Pancreas (tissue), 10 donors: Measurements from ENCODE around the gene SLC32A1. TPM values are rescaled to one million over a fixed set of nuclear protein-coding genes. Genes with fewer than 3 reads are reported as not detected.
A peak's percentile ranks its signal among the peaks of the same experiment; 100 is the strongest.

Experiments
- ATAC-seq, 4 donors: fragments of 200-7000 bp; cut with Tn5 transposase; one replicate each; pipeline versions ENCODE4 v1.8.0 to v1.9.1; 2020; ENCODE audit warnings: mild to moderate bottlenecking in 4 of 4, moderate library complexity in 4 of 4
- DNase-seq, 6 donors: peaks; one replicate each; pipeline ENCODE4 v3.0.0-alpha.2; 2020
- FAIRE-seq: peaks from 2 replicates; lab custom pipeline; 2012; peaks lifted over from hg19 to GRCh38; lab: Jason Lieb, UNC
- H3K27ac ChIP-seq, 4 donors: fragments of 200-600 bp; sonication (generic); 1 replicate in 3 of 4; 2 replicates in 1 of 4; pipeline versions ENCODE4 v1.5.0 to v1.8.0; 2020
- H3K27me3 ChIP-seq, 4 donors: fragments of 200-600 bp; one replicate each; pipeline ENCODE4 v1.8.0; 2021
- H3K36me3 ChIP-seq, 3 donors: fragments of 200-600 bp; sonication (generic) in 1 of 3; one replicate each; pipeline versions ENCODE4 v1.5.0 to v1.8.0; 2020 to 2021
- H3K4me1 ChIP-seq, 3 donors: fragments of 200-600 bp; one replicate each; pipeline ENCODE4 v1.8.0; 2021
- H3K4me3 ChIP-seq, 4 donors: fragments of 200-600 bp; sonication (generic) in 2 of 4; one replicate each; pipeline versions ENCODE4 v1.5.0 to v1.8.0; 2020 to 2021
- H3K9me3 ChIP-seq, 4 donors: fragments of 200-600 bp; one replicate each; pipeline ENCODE4 v1.8.0; 2021
- CTCF ChIP-seq, 4 donors: fragments of 200-600 bp; sonication (generic) in 3 of 4; IDR thresholded peaks; one replicate each; pipeline versions ENCODE4 v1.5.0 to v1.8.0; 2021; ENCODE audit warnings: antibody characterized with exemption in 4 of 4
- WGBS, 2 donors: extraction: QIAGEN DNeasy Blood & Tissue Kit; methylation state at CpG; one replicate each; pipeline ENCODE4 v1.1.7; 2013; 5-methylcytosine and 5-hydroxymethylcytosine counted together
- intact Hi-C, 3 donors: fragments of 100-400 bp; cut with DNase I; formaldehyde crosslinking; loops; one replicate each; pipeline versions ENCODE4 v1.11.1 to v1.14.2; 2022
- polyA plus RNA-seq, 2 donors: library from polyadenylated mRNA; stranded (reverse); fragments of 200-250 nt; gene quantifications; one replicate each; pipeline ENCODE4 v1.2.3, GENCODE V29; 2013
- total RNA-seq, 6 donors: library from RNA; stranded (reverse); fragmentation: NEBNext Ultra II Directional in 4 of 6; extraction: Animal tissue kit (Norgen Biotek cat#: 25700) in 4 of 6; gene quantifications; one replicate each; pipeline versions ENCODE4 v1.2.1 to v1.2.4, GENCODE V29; 2021 to 2023
- donor health status: healthy with polysubstance abuse.
- donor health status: DM: no; HTN: no; CAD: no; lungs with moderate emphysema.
- donor health status: DM: no; HTN: no; CAD: no.
- donor health status: control.
- donor health status: control.
- donor health status: Bipolar disorder and iron deficiency.
- donor health status: DM: yes; HTN: yes; CAD: no.
- donor health status: DM: no; HTN: no; CAD: no.
- donor health status: DM: no; HTN: no; CAD: no.
- donor health status: DM: yes; HTN: yes; CAD: no.

SLC32A1 gene
- total and polyA plus RNA-seq, 8 donors = not detected

- no peak for TF ChIP-seq CTCF (IDR thresholded peaks at IDR 0.05)
- Histone ChIP-seq H3K4me1 (peaks cover 0 to 3% (median 0%) of the 10 kb centered on the region in 3 donors), H3K27me3 (peaks cover 0 to 85% (median 23%) of the 10 kb centered on the region in 4 donors), H3K4me3 (no peak overlapping the region), H3K9me3 (no peaks in the 10 kb centered on the region), H3K36me3 (no peaks in the 10 kb centered on the region), H3K27ac (no peak overlapping the region)
- no peak for FAIRE-seq
- no peak for ATAC-seq
- intact Hi-C loops = no loop called here
- WGBS, 2 donors = 5 to 12% methylated on average over 7 of the region's 7 CpGs
- no peak for DNase-seq
Measured at GRCh38 chr20:38729767-38730166, 5.5 kb downstream of the SLC32A1 start.

- Histone ChIP-seq H3K4me1 (peaks cover 0 to 3% (median 0%) of the 10 kb centered on the region in 3 donors), H3K36me3 (no peaks in the 10 kb centered on the region), H3K27me3 (peaks cover 0 to 83% (median 21%) of the 10 kb centered on the region in 4 donors), H3K27ac (no peak overlapping the region), H3K9me3 (no peaks in the 10 kb centered on the region), H3K4me3 (peak overlapping the region in 1 of 4 donors; percentile 37)
- no peak for ATAC-seq
- WGBS, 2 donors = 5% methylated on average over 40 to 41 of the region's 41 CpGs
- intact Hi-C loops = no loop called here
- no peak for DNase-seq
- FAIRE-seq = no peak
- no peak for TF ChIP-seq CTCF (IDR thresholded peaks at IDR 0.05)
Measured at GRCh38 chr20:38730167-38730988, 6.1 kb downstream of the SLC32A1 start.

- 1 to 2% methylated on average over 40 of the region's 40 CpGs for WGBS, 2 donors
- Histone ChIP-seq H3K4me1 (peaks cover 0 to 3% (median 0%) of the 10 kb centered on the region in 3 donors), H3K36me3 (no peaks in the 10 kb centered on the region), H3K27ac (no peak overlapping the region), H3K4me3 (peak overlapping the region in 2 of 4 donors; percentile 25 to 37), H3K9me3 (no peaks in the 10 kb centered on the region), H3K27me3 (peaks cover 0 to 75% (median 17%) of the 10 kb centered on the region in 4 donors)
- DNase-seq (peak; percentile 39 to 93 (median 68)), ATAC-seq (peak; percentile 86 to 94 (median 91)), FAIRE-seq (no peak)
- intact Hi-C loops = no loop called here
- TF ChIP-seq CTCF (IDR thresholded peaks at IDR 0.05) = peak; percentile 96 to 99 (median 98)
Measured at GRCh38 chr20:38730989-38731737, 6.9 kb downstream of the SLC32A1 start.

DNA sequence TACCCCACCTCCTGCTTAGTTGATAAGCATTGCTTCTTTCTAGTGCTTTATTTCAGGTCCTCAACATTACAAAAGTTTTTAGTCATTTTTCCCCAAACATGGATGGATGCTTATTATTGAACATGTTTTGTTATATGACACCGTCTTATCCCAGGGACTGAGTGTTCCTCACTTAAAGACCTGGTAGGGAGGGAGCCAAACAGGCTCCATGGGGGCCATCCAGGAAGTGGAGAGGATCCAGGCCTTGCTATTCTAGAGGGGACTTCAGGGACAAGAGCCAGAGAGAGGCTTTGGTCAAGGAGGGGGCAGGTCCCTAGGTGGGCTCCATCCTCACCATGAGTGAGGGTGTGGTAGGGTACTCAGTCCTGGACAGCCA, 7.4 kb downstream of the SLC32A1 start:
- Histone ChIP-seq H3K36me3 (no peaks in the 10 kb centered on the region), H3K27me3 (peaks cover 0 to 69% (median 15%) of the 10 kb centered on the region in 4 donors), H3K4me3 (no peak overlapping the region), H3K27ac (no peak overlapping the region), H3K9me3 (no peaks in the 10 kb centered on the region), H3K4me1 (peaks cover 0 to 3% (median 0%) of the 10 kb centered on the region in 3 donors)
- no peak for FAIRE-seq
- no peak for ATAC-seq
- 59 to 64% methylated on average over 1 of the region's 1 CpG for WGBS, 2 donors
- intact Hi-C loops = no loop called here
- TF ChIP-seq CTCF (IDR thresholded peaks at IDR 0.05) = peak in 1 of 4 donors; percentile 9
- DNase-seq = no peak
